ENCODE data around the gene FNDC5. TPM values are rescaled to one million over a fixed set of nuclear protein-coding genes. Genes with fewer than 3 reads are reported as not detected.
A peak's percentile ranks its signal among the peaks of the same experiment; 100 is the strongest.

FNDC5 gene
- total and polyA plus RNA-seq, 10 of the 15 experiments (the other 5 are each of a cell fraction or from before 2014, with no cell fraction given) = 0.01 to 0.29 (median 0.19) TPM; not detected in 4

GRCh38 chr1:32818804-32819541 lies 51.7 kb downstream of the FNDC5 start (continued):
- TF ChIP-seq NKRF (conservative IDR thresholded peaks at IDR 0.05) (peak; percentile 23), ZNF622 (IDR thresholded peaks at IDR 0.05) (no peak), SMC3 (IDR thresholded peaks at IDR 0.05; ENCODE audit: borderline replicate concordance, low read length) (peak; percentile 14; the same call in 1 of the 2 replicates)

- Histone ChIP-seq H3K4me2 (ENCODE audit: control insufficient read depth, insufficient read depth) (peak overlapping the region; percentile 99), H3K4me1 (ENCODE audit: control insufficient read depth, insufficient read depth, low read length) (peaks cover 28% of the 10 kb centered on the region), H3K27me3 (replicated peaks in 1 of 2; ENCODE audit: control insufficient read depth in 2 of 2, insufficient read depth in 2 of 2, low read length in 1 of 2) (no peaks in the 10 kb centered on the region), H4K20me1 (ENCODE audit: control insufficient read depth, insufficient read depth) (no peaks in the 10 kb centered on the region; the same call in 1 of the 2 replicates), H3K9ac (ENCODE audit: control insufficient read depth, insufficient read depth, low read length) (peak overlapping the region; percentile 100), H2AFZ (ENCODE audit: control insufficient read depth, low read depth, low read length) (peak overlapping the region; percentile 51), H3K36me3 (ENCODE audit: control insufficient read depth in 2 of 2, insufficient read depth in 2 of 2, low read length in 1 of 2) (peaks cover 0 to 4% of the 10 kb centered on the region in 2 experiments; a peak in 1 of 4 replicates), H3K27ac (ENCODE audit: control insufficient read depth, insufficient read depth) (peak overlapping the region; percentile 100), H3K79me2 (ENCODE audit: control insufficient read depth, insufficient read depth, low read length) (peaks cover 97% of the 10 kb centered on the region), H3K9me3 (replicated peaks; ENCODE audit: control insufficient read depth, insufficient read depth, low read length) (no peaks in the 10 kb centered on the region; the same call in 1 of the 3 replicates), H3K4me3 (peak overlapping the region; percentile 71)
- ChIA-PET POLR2A (interaction anchor here (0.9 to 2.9 kb wide), 7 partner anchors 18 to 480 kb away, joined by 3 to 14 read pairs (median 5); partner anchors contain the start of genes RBBP4 and ZBTB8OS), RAD21 (ENCODE audit: unreplicated experiment) (interaction anchor here (0.6 to 1.1 kb wide), 3 partner anchors 45 to 106 kb away, joined by 3 to 4 read pairs (median 3); no protein-coding TSS in a partner anchor), CTCF (interaction anchor here (0.9 to 1.5 kb wide), 4 partner anchors 24 to 198 kb away, joined by 3 to 7 read pairs (median 4); no protein-coding TSS in a partner anchor), SMC1A (ENCODE audit: uncharacterized antibody, unreplicated experiment) (interaction anchor here (1.0 to 1.4 kb wide), 4 partner anchors 11 to 174 kb away, joined by 3 to 6 read pairs (median 4); no protein-coding TSS in a partner anchor)
- intact Hi-C loops (cut with micrococcal nuclease; ENCODE audit: unreplicated experiment) (loop anchor here (5.0 kb wide), 1 partner anchor 54 kb away; the partner anchor contains the start of gene FNDC5), in situ Hi-C loops (cut with MboI) (no loop called here)
- FAIRE-seq = no peak
- peak; percentile 38 for ATAC-seq
- DNase-seq (ENCODE audit: low read depth, low spot score) = no peak
- TSS peak; percentile 78 for BruUV-seq (replicated peaks)
- WGBS (ENCODE audit: insufficient coverage, insufficient replicate concordance, low lambda C conversion rate, missing lambda C conversion rate) = under 1% methylated on average over 48 of the region's 51 CpGs
- TF ChIP-seq, protein P1, sequence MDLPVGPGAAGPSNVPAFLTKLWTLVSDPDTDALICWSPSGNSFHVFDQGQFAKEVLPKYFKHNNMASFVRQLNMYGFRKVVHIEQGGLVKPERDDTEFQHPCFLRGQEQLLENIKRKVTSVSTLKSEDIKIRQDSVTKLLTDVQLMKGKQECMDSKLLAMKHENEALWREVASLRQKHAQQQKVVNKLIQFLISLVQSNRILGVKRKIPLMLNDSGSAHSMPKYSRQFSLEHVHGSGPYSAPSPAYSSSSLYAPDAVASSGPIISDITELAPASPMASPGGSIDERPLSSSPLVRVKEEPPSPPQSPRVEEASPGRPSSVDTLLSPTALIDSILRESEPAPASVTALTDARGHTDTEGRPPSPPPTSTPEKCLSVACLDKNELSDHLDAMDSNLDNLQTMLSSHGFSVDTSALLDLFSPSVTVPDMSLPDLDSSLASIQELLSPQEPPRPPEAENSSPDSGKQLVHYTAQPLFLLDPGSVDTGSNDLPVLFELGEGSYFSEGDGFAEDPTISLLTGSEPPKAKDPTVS (IDR thresholded peaks at IDR 0.05; ENCODE audit: low read depth, low read length) = no peak
- TF ChIP-seq, protein P2, sequence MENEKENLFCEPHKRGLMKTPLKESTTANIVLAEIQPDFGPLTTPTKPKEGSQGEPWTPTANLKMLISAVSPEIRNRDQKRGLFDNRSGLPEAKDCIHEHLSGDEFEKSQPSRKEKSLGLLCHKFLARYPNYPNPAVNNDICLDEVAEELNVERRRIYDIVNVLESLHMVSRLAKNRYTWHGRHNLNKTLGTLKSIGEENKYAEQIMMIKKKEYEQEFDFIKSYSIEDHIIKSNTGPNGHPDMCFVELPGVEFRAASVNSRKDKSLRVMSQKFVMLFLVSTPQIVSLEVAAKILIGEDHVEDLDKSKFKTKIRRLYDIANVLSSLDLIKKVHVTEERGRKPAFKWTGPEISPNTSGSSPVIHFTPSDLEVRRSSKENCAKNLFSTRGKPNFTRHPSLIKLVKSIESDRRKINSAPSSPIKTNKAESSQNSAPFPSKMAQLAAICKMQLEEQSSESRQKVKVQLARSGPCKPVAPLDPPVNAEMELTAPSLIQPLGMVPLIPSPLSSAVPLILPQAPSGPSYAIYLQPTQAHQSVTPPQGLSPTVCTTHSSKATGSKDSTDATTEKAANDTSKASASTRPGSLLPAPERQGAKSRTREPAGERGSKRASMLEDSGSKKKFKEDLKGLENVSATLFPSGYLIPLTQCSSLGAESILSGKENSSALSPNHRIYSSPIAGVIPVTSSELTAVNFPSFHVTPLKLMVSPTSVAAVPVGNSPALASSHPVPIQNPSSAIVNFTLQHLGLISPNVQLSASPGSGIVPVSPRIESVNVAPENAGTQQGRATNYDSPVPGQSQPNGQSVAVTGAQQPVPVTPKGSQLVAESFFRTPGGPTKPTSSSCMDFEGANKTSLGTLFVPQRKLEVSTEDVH (IDR thresholded peaks at IDR 0.05; ENCODE audit: low read depth, partially characterized antibody) = no peak
- no peak for TF ChIP-seq FOXK2 (IDR thresholded peaks at IDR 0.05)
- TF ChIP-seq RB1 (IDR thresholded peaks at IDR 0.05; ENCODE audit: borderline replicate concordance) = peak; percentile 82; the same call in 1 of the 2 replicates
- 0 out of 2 replicates have a peak, but pooled peaks have one; percentile 16 for TF ChIP-seq ZBED1 (IDR thresholded peaks at IDR 0.05; ENCODE audit: borderline replicate concordance)
- no peak for TF ChIP-seq RUNX3 (IDR thresholded peaks at IDR 0.05; ENCODE audit: low read length)
- TF ChIP-seq CHD4 (IDR thresholded peaks at IDR 0.05) = no peak
- TF ChIP-seq POU2F2 (IDR thresholded peaks at IDR 0.05; ENCODE audit: borderline replicate concordance, low read depth, low read length) = 0 out of 3 replicates have a peak, but pooled peaks have one; percentile 4
- TF ChIP-seq CBFB (IDR thresholded peaks at IDR 0.05; ENCODE audit: low read depth) = peak; percentile 64
- TF ChIP-seq CREB1 (IDR thresholded peaks at IDR 0.05; ENCODE audit: low read depth) = 0 out of 2 replicates have a peak, but pooled peaks have one; percentile 2
These were observed 52.6 kb downstream of the FNDC5 start for GRCh38 chr1:32817815-32818786.

Data from GM12878 (cell line).